Measurements from ENCODE around the gene GARNL3.

GARNL3 gene

GRCh38 chr9:127389381-127390247 is 125.0 kb downstream of the GARNL3 start:
- DNase-seq = no peak

GRCh38 chr9:127390248-127390545 is 125.6 kb downstream of the GARNL3 start:
- no peak for DNase-seq

GRCh38 chr9:127390563-127390962 is 126.0 kb downstream of the GARNL3 start:
- DNase-seq = no peak

GRCh38 chr9:127392166-127392565 is 127.6 kb downstream of the GARNL3 start:
- DNase-seq = no peak

- no peak for DNase-seq
Measured at GRCh38 chr9:127392976-127393375, 128.4 kb downstream of the GARNL3 start.

- DNase-seq = no peak
Measured at GRCh38 chr9:127393645-127394044, 129.1 kb downstream of the GARNL3 start.

- no peak for DNase-seq
Measured at GRCh38 chr9:127395497-127396252, 131.1 kb downstream of the GARNL3 start.

- no peak for DNase-seq
Measured at GRCh38 chr9:127396253-127396807, 131.8 kb downstream of the GARNL3 start.

- DNase-seq = peak; percentile 99
Measured at GRCh38 chr9:127396808-127397645, 132.5 kb downstream of the GARNL3 start, which contains the start of gene SLC2A8. Gene SLC2A8 (plus strand): TSS chr9:127397169. CDS start chr9:127397231, 62 bp downstream.

- no peak for DNase-seq
Measured at GRCh38 chr9:127397646-127398274, 133.2 kb downstream of the GARNL3 start.

- DNase-seq = no peak
Measured at GRCh38 chr9:127398275-127398647, 133.7 kb downstream of the GARNL3 start.

GRCh38 chr9:127398715-127399400 is 134.3 kb downstream of the GARNL3 start:
- no peak for DNase-seq

GRCh38 chr9:127399736-127400269 is 135.2 kb downstream of the GARNL3 start:
- DNase-seq = no peak

GRCh38 chr9:127402401-127403090 is 138.0 kb downstream of the GARNL3 start:
- no peak for DNase-seq

- DNase-seq = no peak
Measured at GRCh38 chr9:127403507-127404192, 139.1 kb downstream of the GARNL3 start.

- no peak for DNase-seq
Measured at GRCh38 chr9:127404631-127405030, 140.1 kb downstream of the GARNL3 start.

- no peak for DNase-seq
Measured at GRCh38 chr9:127405344-127406125, 141.0 kb downstream of the GARNL3 start.

GRCh38 chr9:127406799-127407491 is 142.4 kb downstream of the GARNL3 start:
- DNase-seq = no peak

- DNase-seq = peak; percentile 75 to 81
Measured at GRCh38 chr9:127407492-127407843, 142.9 kb downstream of the GARNL3 start.
